Heart left ventricle (tissue), 16 donors: Measurements from ENCODE around the gene RORC. TPM values are rescaled to one million over a fixed set of nuclear protein-coding genes. Genes with fewer than 3 reads are reported as not detected.
A peak's percentile ranks its signal among the peaks of the same experiment; 100 is the strongest.

Experiments used
- ATAC-seq, 4 donors: fragments of 200-7000 bp; cut with Tn5 transposase; one replicate each; pipeline ENCODE4 v1.9.1; 2020 to 2022; ENCODE audit warnings: moderate library complexity in 4 of 4, mild to moderate bottlenecking in 3 of 4, moderate number of reproducible peaks in 1 of 4
- DNase-seq, 5 donors: peaks; one replicate each; pipeline ENCODE4 v3.0.0-alpha.2; 2020
- H3K27ac ChIP-seq, 12 donors: fragments of 200-600 bp; sonication (generic) in 4 of 12; one replicate each; pipeline versions ENCODE4 v1.5.0 to v1.8.0; 2016 to 2022; ENCODE audit warnings: mild to moderate bottlenecking in 2 of 12
- H3K27me3 ChIP-seq, 9 donors: fragments of 200-600 bp; sonication (generic) in 2 of 9; one replicate each; pipeline versions ENCODE4 v1.5.1 to v1.8.0; 2016 to 2022; ENCODE audit warnings: mild to moderate bottlenecking in 3 of 9
- H3K36me3 ChIP-seq, 9 donors: fragments of 200-600 bp; sonication (generic) in 2 of 9; one replicate each; pipeline versions ENCODE4 v1.5.0 to v1.8.0; 2018 to 2022; ENCODE audit warnings: mild to moderate bottlenecking in 2 of 9
- H3K4me1 ChIP-seq, 12 donors: fragments of 200-600 bp; sonication (generic) in 4 of 12; one replicate each; pipeline versions ENCODE4 v1.5.0 to v1.8.0; 2016 to 2022; ENCODE audit warnings: mild to moderate bottlenecking in 3 of 12
- H3K4me3 ChIP-seq, 12 donors: fragments of 200-600 bp; sonication (generic) in 4 of 12; one replicate each; pipeline versions ENCODE4 v1.5.0 to v1.8.0; 2017 to 2022; ENCODE audit warnings: mild to moderate bottlenecking in 9 of 12, moderate library complexity in 4 of 12
- H3K9me3 ChIP-seq, 12 donors: fragments of 200-600 bp; sonication (generic) in 4 of 12; one replicate each; pipeline versions ENCODE4 v1.5.0 to v1.8.0; 2016 to 2022; ENCODE audit warnings: mild to moderate bottlenecking in 1 of 12
- CTCF ChIP-seq, 12 donors: fragments of 200-600 bp; sonication (generic) in 4 of 12; IDR thresholded peaks; one replicate each; pipeline versions ENCODE4 v1.5.0 to v1.8.0; 2018 to 2022; ENCODE audit warnings: antibody characterized with exemption in 12 of 12, mild to moderate bottlenecking in 5 of 12
- POLR2A ChIP-seq, 2 donors: fragments of 450-650 bp; IDR thresholded peaks; one replicate each; pipeline ENCODE4 v1.6.1; 2017; ENCODE audit warnings: antibody characterized with exemption in 2 of 2, mild to moderate bottlenecking in 2 of 2, moderate library complexity in 2 of 2
- WGBS, 4 donors: extraction: QIAGEN DNeasy Blood & Tissue Kit in 2 of 4; methylation state at CpG; one replicate each; pipeline versions ENCODE4 v1.1.5 to v1.1.7; 2013 to 2018; 5-methylcytosine and 5-hydroxymethylcytosine counted together
- intact Hi-C, 10 donors: fragments of 100-400 bp; cut with DNase I; formaldehyde crosslinking; loops; one replicate each; pipeline versions ENCODE4 v1.11.1 to v1.14.2; 2022
- polyA plus RNA-seq, 2 donors: library from polyadenylated mRNA; stranded (reverse); fragments of 200-250 nt; gene quantifications; one replicate each; pipeline ENCODE4 v1.2.3, GENCODE V29; 2013
- total RNA-seq, 9 donors: library from RNA; depleted of rRNA in 2 of 9; stranded (reverse); fragments of >200 nt in 2 of 9; fragmentation: NEBNext Ultra II Directional in 3 of 9; extraction: Animal tissue kit (Norgen Biotek cat#: 25700) in 3 of 9; gene quantifications; one replicate each; pipeline versions ENCODE4 v1.1.0 to v1.2.4, GENCODE V29; 2016 to 2023
- donor health status: ischemic (EF 13 %, LVEDD 7.1; RV severe dilation, severe dysfunction).
- donor health status: healthy with polysubstance abuse.
- donor health status: DM: no; HTN: yes; CAD: no.
- donor health status: DM: no; HTN: no; CAD: no.
- donor health status: ischemic (EF 25% LVEDD 6.9; RV normal size, moderate dysfunction).
- donor health status: ischemic (EF 25% LVEDD 5.7; RV mildly dilated, moderate dysfunction).
- donor health status: healthy.
- donor health status: DM: yes; HTN: yes; CAD: no.
- donor health status: ischemic (EF 35%, LVEDD 5.7; RV mildly dilated, moderate dysfunction).
- donor health status: nonischemic (EF 11% LVEDD 7.7; RV severe dilation, severe dysfunction).
- donor health status: DM: yes; HTN: yes; CAD: no.
- donor health status: PGD.
- donor health status: ischemic (EF 29% LVEDD 5.4; RV normal size, mild dysfunction).
- donor health status: nonischemic (EF 23%, LVEDD 6.1; RV moderate dilation, normal function).

Gene RORC
- total and polyA plus RNA-seq, 11 donors: 3.6 to 58.9 (median 11.8) TPM

- no peak for TF ChIP-seq CTCF (IDR thresholded peaks at IDR 0.05)
- no peak for TF ChIP-seq POLR2A (IDR thresholded peaks at IDR 0.05)
- Histone ChIP-seq H3K4me3 (no peak overlapping the region), H3K36me3 (no peaks in the 10 kb centered on the region), H3K27ac (no peak overlapping the region), H3K9me3 (no peaks in the 10 kb centered on the region), H3K27me3 (peaks cover 0 to 10% (median 0%) of the 10 kb centered on the region in 9 donors), H3K4me1 (no peaks in the 10 kb centered on the region)
- DNase-seq (no peak), ATAC-seq (no peak)
- 86 to 92% (median 90%) methylated on average over 5 of the region's 5 CpGs for WGBS, 4 donors
- intact Hi-C loops: no loop called here
Observed at GRCh38 chr1:151798571-151798970, 33.0 kb downstream of the RORC start.

GRCh38 chr1:151790940-151791651 lies 40.5 kb downstream of the RORC start:
- H3K4me1 ChIP-seq: peaks cover 0 to 17% (median 14%) of the 10 kb centered on the region in 12 donors
- ATAC-seq: peak in 1 of 4 donors; percentile 24
- intact Hi-C loops: no loop called here
- H3K9me3 ChIP-seq: no peaks in the 10 kb centered on the region
- DNase-seq: no peak
- H3K36me3 ChIP-seq: no peaks in the 10 kb centered on the region
- H3K27ac ChIP-seq: peak overlapping the region in 10 of 12 donors; percentile 2 to 70 (median 49)
- WGBS, 4 donors: 1% methylated on average over 45 to 52 of the region's 52 CpGs
- no peaks in the 10 kb centered on the region for H3K27me3 ChIP-seq
- peak overlapping the region; percentile 58 to 87 (median 76) for H3K4me3 ChIP-seq
- TF ChIP-seq CTCF (IDR thresholded peaks at IDR 0.05): no peak
- no peak for TF ChIP-seq POLR2A (IDR thresholded peaks at IDR 0.05)

- WGBS, 4 donors: 0 to 1% (median 1%) methylated on average over 48 to 58 of the region's 58 CpGs
- intact Hi-C loops: no loop called here
- H3K4me3 ChIP-seq: peak within 1 kb of the TSS; percentile 58 to 87 (median 78)
Observed at GRCh38 chr1:151790071-151790939, 41.3 kb downstream of the RORC start, which contains the start of gene TDRKH. Gene TDRKH, minus strand, starts transcription at chr1:151790500. Its CDS starts 7,478 bp downstream, at chr1:151783022.

More at GRCh38 chr1:151790071-151790939, 41.3 kb downstream of the RORC start, which contains the start of gene TDRKH:
- H3K27ac ChIP-seq: peak within 1 kb of the TSS in 10 of 12 donors; percentile 15 to 70 (median 53)
- DNase-seq (peak; percentile 98 to 99 (median 99)), ATAC-seq (peak; percentile 99 to 100 (median 100))
- H3K27me3 ChIP-seq: no peaks in the 10 kb centered on the region
- no peaks in the 10 kb centered on the region for H3K36me3 ChIP-seq
- TF ChIP-seq POLR2A (IDR thresholded peaks at IDR 0.05) (peak in 1 of 2 donors; percentile 78), CTCF (IDR thresholded peaks at IDR 0.05) (peak in 7 of 12 donors; percentile 9 to 48 (median 23))
- peaks cover 0 to 17% (median 14%) of the 10 kb centered on the region in 12 donors for H3K4me1 ChIP-seq
- H3K9me3 ChIP-seq: no peaks in the 10 kb centered on the region
